ENCODE measurements around the gene RCVRN. TPM values are rescaled to one million over a fixed set of nuclear protein-coding genes. Genes with fewer than 3 reads are reported as not detected.

The RCVRN gene
- total RNA-seq, 3 donors from 2014 or later (not counting 1 experiment from before 2014, with no cell fraction given) = 0.86 to 2.0 (median 1.7) TPM

DNA sequence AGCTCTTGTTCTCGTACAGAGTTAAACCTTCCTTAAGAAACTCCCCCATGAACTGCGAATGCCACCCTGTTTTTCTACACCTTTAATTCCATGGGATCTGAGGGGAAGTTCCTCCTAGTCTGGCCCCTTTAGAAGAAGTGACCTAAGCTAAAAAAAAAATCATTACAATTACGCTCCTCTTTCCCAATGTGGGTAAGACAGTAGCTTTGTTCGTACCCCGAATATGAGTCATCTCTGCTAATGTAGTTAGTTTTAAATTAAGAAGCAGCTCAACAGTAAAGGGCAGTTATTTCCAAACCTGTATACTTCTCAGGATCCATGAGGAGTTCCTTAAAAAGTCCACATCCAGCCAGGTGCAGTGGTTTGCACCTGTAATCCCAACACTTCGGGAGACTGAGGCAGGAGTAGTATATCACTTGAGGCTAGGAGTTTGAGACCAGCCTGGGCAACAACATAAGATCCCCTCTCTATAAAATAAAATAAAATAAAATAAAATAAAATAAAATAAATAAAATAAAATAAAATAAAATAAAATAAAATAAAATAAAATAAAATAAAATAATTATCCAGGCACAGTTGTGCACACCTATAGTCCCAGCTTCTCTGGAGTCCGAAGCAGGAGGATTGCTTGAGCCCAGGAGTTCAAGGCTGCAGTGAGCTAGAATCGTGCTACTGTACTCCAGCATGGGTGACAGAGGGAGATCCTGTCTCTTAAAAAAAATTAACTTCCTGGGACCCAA, 26.1 kb downstream of the RCVRN start:
- no peak for TF ChIP-seq CTCF (IDR thresholded peaks at IDR 0.05)
- no peaks in the 10 kb centered on the region for H3K4me1 ChIP-seq (ENCODE audit: control insufficient read depth, insufficient read depth, low read length)
- Mint-ChIP-seq H3K4me3 (no peak overlapping the region), H3K27ac (no peak overlapping the region), H3K36me3 (peaks cover 16% of the 10 kb centered on the region), H3K27me3 (ENCODE audit: low read depth in 2 of 2) (peaks cover 6 to 29% of the 10 kb centered on the region in 2 donors), H3K9me3 (peaks cover 5 to 7% of the 10 kb centered on the region in 2 donors), H3K4me1 (no peaks in the 10 kb centered on the region)
- H3K4me3 ChIP-seq (ENCODE audit: low read length) = no peak overlapping the region
- no peaks in the 10 kb centered on the region for H3K27me3 ChIP-seq (ENCODE audit: control insufficient read depth, insufficient read depth, low read length)
- WGBS (ENCODE audit: insufficient coverage) = 95% methylated on average over 6 of the region's 8 CpGs
- no peaks in the 10 kb centered on the region for H3K9me3 ChIP-seq (ENCODE audit: control insufficient read depth, insufficient read depth, low read length)
- ATAC-seq (no peak), DNase-seq (no peak)
- H3K36me3 ChIP-seq (ENCODE audit: control insufficient read depth, insufficient read depth, low read length) = no peaks in the 10 kb centered on the region
- intact Hi-C loops (cut with micrococcal nuclease) = no loop called here
- H3K27ac ChIP-seq (ENCODE audit: low read length) = no peak overlapping the region

DNA sequence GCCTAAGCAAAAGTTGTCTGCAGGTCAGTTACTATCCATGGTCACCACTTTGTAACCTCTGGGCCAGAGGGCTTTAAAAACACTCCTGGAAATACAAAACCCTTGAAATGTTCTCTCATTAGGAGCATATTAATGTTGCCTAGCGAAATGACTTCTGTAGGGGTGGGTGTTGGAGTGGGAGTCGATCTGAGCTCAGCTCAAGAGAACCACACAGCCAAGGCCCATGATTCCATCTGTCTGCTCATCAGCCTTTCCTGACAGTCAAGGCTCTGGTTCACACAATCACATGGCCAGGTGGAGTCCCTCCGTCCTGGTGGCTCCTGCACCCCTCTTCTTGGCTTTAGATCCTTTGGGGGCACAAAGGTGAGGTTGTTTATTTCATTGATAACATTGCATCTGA, 26.7 kb downstream of the RCVRN start:
- no peak overlapping the region for H3K27ac ChIP-seq (ENCODE audit: low read length)
- H3K4me1 ChIP-seq (ENCODE audit: control insufficient read depth, insufficient read depth, low read length) = no peaks in the 10 kb centered on the region
- H3K9me3 ChIP-seq (ENCODE audit: control insufficient read depth, insufficient read depth, low read length) = no peaks in the 10 kb centered on the region
- TF ChIP-seq CTCF (IDR thresholded peaks at IDR 0.05) = no peak
- intact Hi-C loops (cut with micrococcal nuclease) = no loop called here
- Mint-ChIP-seq H3K36me3 (peaks cover 12% of the 10 kb centered on the region), H3K4me3 (no peak overlapping the region), H3K9me3 (peaks cover 4 to 5% of the 10 kb centered on the region in 2 donors), H3K27ac (no peak overlapping the region), H3K4me1 (no peaks in the 10 kb centered on the region), H3K27me3 (ENCODE audit: low read depth in 2 of 2) (peaks cover 6 to 27% of the 10 kb centered on the region in 2 donors)
- H3K4me3 ChIP-seq (ENCODE audit: low read length) = no peak overlapping the region
- no peaks in the 10 kb centered on the region for H3K36me3 ChIP-seq (ENCODE audit: control insufficient read depth, insufficient read depth, low read length)
- WGBS (ENCODE audit: insufficient coverage) = 66% methylated on average over 3 of the region's 3 CpGs
- ATAC-seq (no peak), DNase-seq (no peak)
- H3K27me3 ChIP-seq (ENCODE audit: control insufficient read depth, insufficient read depth, low read length) = no peaks in the 10 kb centered on the region

GRCh38 chr17:9875441-9875840, 29.6 kb downstream of the RCVRN start:
- Histone ChIP-seq H3K27ac (ENCODE audit: low read length) (no peak overlapping the region), H3K27me3 (ENCODE audit: control insufficient read depth, insufficient read depth, low read length) (no peaks in the 10 kb centered on the region), H3K4me1 (ENCODE audit: control insufficient read depth, insufficient read depth, low read length) (no peaks in the 10 kb centered on the region), H3K36me3 (ENCODE audit: control insufficient read depth, insufficient read depth, low read length) (no peaks in the 10 kb centered on the region), H3K9me3 (ENCODE audit: control insufficient read depth, insufficient read depth, low read length) (no peaks in the 10 kb centered on the region), H3K4me3 (ENCODE audit: low read length) (no peak overlapping the region)
- no peak overlapping the region for H3K4me3 Mint-ChIP-seq
- TF ChIP-seq CTCF (IDR thresholded peaks at IDR 0.05) = no peak
- intact Hi-C loops (cut with micrococcal nuclease) = no loop called here
- ATAC-seq = no peak
- no peaks in the 10 kb centered on the region for H3K4me1 Mint-ChIP-seq
- no peak for DNase-seq
- H3K27me3 Mint-ChIP-seq (ENCODE audit: low read depth in 2 of 2) = peaks cover 6 to 14% of the 10 kb centered on the region in 2 donors
- H3K36me3 Mint-ChIP-seq = no peaks in the 10 kb centered on the region
- H3K27ac Mint-ChIP-seq = no peak overlapping the region
- 40% methylated on average over 3 of the region's 3 CpGs for WGBS (ENCODE audit: insufficient coverage)
- no peaks in the 10 kb centered on the region for H3K9me3 Mint-ChIP-seq

DNA sequence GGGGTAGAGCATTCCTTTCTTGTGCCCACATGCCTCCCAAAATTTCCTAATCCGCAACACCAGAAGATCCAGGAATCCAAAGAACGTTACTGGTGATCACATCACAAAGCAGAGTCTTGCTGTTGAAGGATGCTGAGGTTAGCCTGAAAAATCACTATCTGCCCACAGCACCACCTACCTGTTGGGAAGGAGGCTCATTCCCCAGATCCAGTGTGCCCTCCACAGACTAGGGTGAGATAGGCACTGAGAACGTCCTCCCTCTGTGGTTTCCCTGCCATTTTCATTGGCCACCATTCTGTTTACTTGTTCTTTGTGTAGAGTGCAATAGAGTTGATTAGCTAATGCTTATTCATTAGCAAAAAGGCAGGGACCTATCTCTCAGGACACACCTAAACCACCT, 30.3 kb downstream of the RCVRN start:
- no peaks in the 10 kb centered on the region for H3K9me3 Mint-ChIP-seq
- no peaks in the 10 kb centered on the region for H3K4me1 Mint-ChIP-seq
- no peak overlapping the region for H3K4me3 ChIP-seq (ENCODE audit: low read length)
- no peak overlapping the region for H3K27ac ChIP-seq (ENCODE audit: low read length)
- H3K27me3 Mint-ChIP-seq (ENCODE audit: low read depth in 2 of 2) = peaks cover 2 to 15% of the 10 kb centered on the region in 2 donors
- H3K36me3 Mint-ChIP-seq = no peaks in the 10 kb centered on the region
- H3K9me3 ChIP-seq (ENCODE audit: control insufficient read depth, insufficient read depth, low read length) = no peaks in the 10 kb centered on the region
- no peak for DNase-seq
- H3K36me3 ChIP-seq (ENCODE audit: control insufficient read depth, insufficient read depth, low read length) = no peaks in the 10 kb centered on the region
- no peak for ATAC-seq
- H3K27me3 ChIP-seq (ENCODE audit: control insufficient read depth, insufficient read depth, low read length) = no peaks in the 10 kb centered on the region
- WGBS (ENCODE audit: insufficient coverage) = 80% methylated on average over 1 of the region's 3 CpGs
- TF ChIP-seq CTCF (IDR thresholded peaks at IDR 0.05) = no peak
- no peak overlapping the region for H3K27ac Mint-ChIP-seq
- no peaks in the 10 kb centered on the region for H3K4me1 ChIP-seq (ENCODE audit: control insufficient read depth, insufficient read depth, low read length)
- no peak overlapping the region for H3K4me3 Mint-ChIP-seq
- intact Hi-C loops (cut with micrococcal nuclease) = no loop called here
